NAMALWA (cell line): Measurements from ENCODE around the gene ATOH8.

ENCODE experiments used
- DNase-seq: peaks from one replicate; pipeline ENCODE4 v3.0.0-alpha.2; 2015; ENCODE audit warnings: low spot score

The ATOH8 gene

GRCh38 chr2:85754313-85755095 lies 713 bp downstream of the ATOH8 start:
- no peak for DNase-seq

- peak; percentile 31 for DNase-seq
These were observed 1.6 kb downstream of the ATOH8 start for GRCh38 chr2:85755122-85756027.

- no peak for DNase-seq
These were observed 2.4 kb downstream of the ATOH8 start for GRCh38 chr2:85756195-85756594.

- no peak for DNase-seq
These were observed 3.1 kb downstream of the ATOH8 start for GRCh38 chr2:85756822-85757435.

- no peak for DNase-seq
These were observed 4.1 kb downstream of the ATOH8 start for GRCh38 chr2:85757860-85758259.

GRCh38 chr2:85758361-85759256 lies 4.8 kb downstream of the ATOH8 start:
- DNase-seq = no peak

GRCh38 chr2:85759257-85759613 lies 5.4 kb downstream of the ATOH8 start:
- no peak for DNase-seq

- DNase-seq = no peak
These were observed 6.6 kb downstream of the ATOH8 start for GRCh38 chr2:85760371-85760770.

GRCh38 chr2:85760872-85761271 lies 7.1 kb downstream of the ATOH8 start:
- DNase-seq = no peak

GRCh38 chr2:85761512-85761944 lies 7.7 kb downstream of the ATOH8 start:
- no peak for DNase-seq

- no peak for DNase-seq
These were observed 8.2 kb downstream of the ATOH8 start for GRCh38 chr2:85761946-85762345.

GRCh38 chr2:85763132-85763531 lies 9.3 kb downstream of the ATOH8 start:
- DNase-seq = no peak

GRCh38 chr2:85763831-85764230 lies 10.0 kb downstream of the ATOH8 start:
- no peak for DNase-seq

GRCh38 chr2:85765081-85765731 lies 11.4 kb downstream of the ATOH8 start:
- DNase-seq = no peak

- no peak for DNase-seq
These were observed 12.4 kb downstream of the ATOH8 start for GRCh38 chr2:85766229-85766628.

GRCh38 chr2:85767803-85768665 lies 14.2 kb downstream of the ATOH8 start:
- DNase-seq = no peak

- DNase-seq = no peak
These were observed 14.9 kb downstream of the ATOH8 start for GRCh38 chr2:85768713-85769112.

- DNase-seq = peak; percentile 62
These were observed 15.6 kb downstream of the ATOH8 start for GRCh38 chr2:85769236-85769982.

GRCh38 chr2:85769983-85770362 lies 16.2 kb downstream of the ATOH8 start:
- DNase-seq = no peak
